Hematopoietic multipotent progenitor cell treated with erythropoietin and hydrocortisone succinate and interleukin-3 and kit ligand, for 17 days (in vitro differentiated cells): ENCODE data around the gene CDH23.

Experiments used
- DNase-seq: peaks from one replicate; pipeline ENCODE4 v3.0.0-alpha.2; 2015; ENCODE audit warnings: low spot score

Gene CDH23

GRCh38 chr10:71625445-71626175, 228.9 kb downstream of the CDH23 start:
- DNase-seq: no peak

DNA sequence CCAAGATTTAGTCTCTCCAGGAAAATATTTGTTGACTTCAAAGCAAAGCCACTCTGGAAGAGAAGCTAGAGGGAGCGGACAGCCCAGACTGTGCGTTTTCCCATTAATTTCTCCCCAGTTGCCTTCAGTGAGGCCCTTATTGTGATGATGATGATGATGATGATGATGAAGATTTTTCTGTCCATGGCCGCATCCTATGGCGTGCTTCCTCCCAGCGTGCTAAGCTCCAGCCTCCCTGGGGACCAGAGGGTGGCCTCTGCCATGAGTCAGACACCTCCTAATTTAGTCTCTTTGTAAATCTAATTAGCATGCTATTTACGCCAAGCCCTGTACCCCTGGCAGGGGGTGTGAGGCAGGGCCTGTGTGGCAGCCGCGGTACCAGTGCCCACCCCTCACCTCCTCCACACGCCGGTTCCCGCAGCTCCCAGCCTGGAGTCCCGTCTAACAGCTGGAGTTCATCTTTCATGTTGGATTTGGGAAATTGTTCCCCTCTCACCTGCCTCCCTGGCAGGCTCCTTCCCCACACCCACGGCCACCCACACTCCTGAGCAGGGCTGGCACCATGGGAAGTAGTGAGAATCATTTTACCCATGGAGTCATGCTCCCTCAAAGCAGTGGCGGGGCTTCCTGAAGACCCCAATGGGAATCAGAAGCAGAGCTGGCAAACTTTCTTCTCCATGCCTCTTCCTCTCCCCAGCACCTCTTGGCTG, 230.7 kb downstream of the CDH23 start:
- no peak for DNase-seq

DNA sequence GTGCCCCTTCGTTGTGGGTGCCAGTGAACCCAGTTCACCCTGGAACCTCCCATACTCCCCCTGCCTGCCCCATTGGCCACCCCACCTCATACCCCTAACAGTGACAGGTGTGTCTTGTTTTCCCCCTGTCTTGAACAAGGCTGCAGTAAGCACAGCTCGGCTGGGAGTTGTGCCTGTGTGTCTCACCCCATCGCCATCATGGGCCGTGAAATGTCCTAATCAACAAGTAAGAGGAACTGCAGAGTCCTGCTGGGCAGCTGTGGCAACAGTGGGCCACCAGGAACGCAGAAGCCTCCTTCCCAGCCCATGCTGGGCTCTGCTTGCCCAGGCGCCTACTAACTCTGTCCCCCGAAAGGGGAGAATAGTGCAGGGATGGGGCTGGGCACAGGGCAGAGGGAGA, 231.2 kb downstream of the CDH23 start:
- no peak for DNase-seq

GRCh38 chr10:71629131-71629530, 232.4 kb downstream of the CDH23 start:
- no peak for DNase-seq

- no peak for DNase-seq
Measured at GRCh38 chr10:71630168-71630567, 233.4 kb downstream of the CDH23 start.

DNA sequence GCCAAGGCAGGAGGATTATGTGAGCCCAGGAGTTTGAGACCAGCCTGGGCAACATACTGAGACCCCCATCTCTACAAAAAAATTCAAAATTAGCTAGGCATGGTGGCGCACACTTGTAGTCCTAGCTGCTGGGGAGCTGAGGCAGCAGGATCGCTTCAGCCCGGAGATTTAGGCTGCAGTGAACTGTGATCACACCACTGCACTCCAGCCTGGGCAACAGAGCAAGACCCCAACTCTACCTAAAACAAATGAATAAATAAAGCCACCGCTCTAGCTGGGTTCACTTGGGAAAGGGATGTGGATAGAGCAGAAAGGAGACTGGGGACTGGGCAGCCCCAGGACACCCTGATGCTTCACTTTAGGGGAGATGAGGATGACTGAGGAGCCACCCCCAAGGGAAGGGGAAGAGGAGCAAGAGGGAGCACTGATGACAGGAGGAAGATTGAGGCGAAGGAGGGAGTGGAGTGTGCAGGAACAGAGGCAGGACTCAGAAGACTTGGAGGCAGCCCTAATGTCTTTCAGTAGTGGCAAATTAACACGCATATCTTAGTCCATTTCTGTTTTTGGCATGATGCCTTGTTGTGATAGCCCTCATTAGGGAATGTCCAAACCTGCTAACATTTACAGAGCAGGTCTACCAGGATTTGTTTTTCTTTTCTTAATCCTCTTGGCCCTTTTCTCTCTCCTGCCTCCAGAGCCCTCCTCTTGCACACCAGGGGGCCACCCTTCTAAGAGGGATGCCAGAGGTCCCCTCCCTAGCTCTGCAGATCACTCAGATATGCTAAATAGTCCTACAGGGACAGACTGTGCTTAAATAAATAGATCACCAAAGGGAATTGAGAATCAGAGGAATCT, 234.5 kb downstream of the CDH23 start:
- DNase-seq: no peak

DNA sequence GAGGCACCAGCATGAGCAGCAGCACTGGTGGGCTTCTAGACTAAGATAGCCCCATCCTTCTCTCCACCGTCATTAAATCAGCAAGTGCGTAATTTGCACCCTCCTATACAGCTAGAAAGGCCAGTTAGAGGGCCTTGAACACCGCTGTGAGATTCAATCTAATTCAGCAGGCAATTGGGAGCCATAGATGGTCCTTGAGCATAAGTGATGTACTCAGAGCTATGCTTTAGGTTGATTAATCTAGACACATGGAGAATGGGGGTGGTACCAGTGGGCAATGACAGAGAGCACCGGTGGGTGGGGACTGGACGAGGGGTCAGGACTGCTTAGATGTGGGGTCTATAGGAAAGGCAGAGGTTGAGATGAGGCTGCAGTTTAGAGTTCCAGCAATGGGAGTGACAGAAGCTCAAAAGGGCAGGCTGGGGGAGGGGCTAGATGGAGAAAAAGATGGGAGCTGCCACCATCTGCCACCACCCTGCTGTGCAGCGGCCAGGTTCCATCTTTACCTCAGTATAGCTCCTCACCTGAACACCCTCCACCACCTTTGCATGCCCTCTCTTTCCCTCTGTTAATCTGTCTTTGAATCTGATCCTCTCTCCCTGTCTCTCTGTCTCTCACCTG, 235.6 kb downstream of the CDH23 start:
- DNase-seq: no peak

GRCh38 chr10:71632896-71633600, 236.3 kb downstream of the CDH23 start:
- peak; percentile 39 for DNase-seq

GRCh38 chr10:71633920-71634319, 237.2 kb downstream of the CDH23 start:
- no peak for DNase-seq

DNA sequence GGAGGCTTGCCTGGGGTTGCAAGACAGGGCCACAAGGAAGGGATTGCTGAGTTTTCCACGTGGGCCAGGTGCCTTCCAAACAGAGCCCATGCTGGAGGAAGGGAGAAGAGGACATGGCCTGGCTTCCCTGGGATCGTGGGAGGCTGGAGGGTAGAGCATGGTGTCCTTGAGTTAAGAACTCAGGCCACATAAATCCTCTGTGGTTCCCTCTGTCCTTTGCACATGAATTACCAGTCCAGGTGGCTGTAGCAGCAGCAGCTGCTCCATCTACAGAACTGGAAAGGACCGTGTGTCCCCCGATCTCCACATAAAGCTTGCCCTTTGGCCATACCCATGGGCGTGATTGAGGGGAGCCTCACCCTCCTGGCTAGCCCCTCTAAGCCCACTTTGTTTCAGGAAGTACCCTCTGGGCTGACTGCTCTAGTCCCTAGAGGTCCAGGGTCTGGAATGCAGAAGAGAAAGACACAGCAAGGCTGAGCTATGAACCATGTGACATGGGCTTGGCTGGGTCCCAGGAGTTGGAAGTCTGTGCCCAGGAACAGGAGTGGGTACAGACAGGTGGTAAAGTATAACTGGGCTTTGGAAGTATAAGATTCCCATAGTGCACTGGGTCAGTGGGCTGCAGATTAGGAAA, 237.9 kb downstream of the CDH23 start:
- no peak for DNase-seq

- DNase-seq: no peak
Measured at GRCh38 chr10:71635251-71635866, 238.6 kb downstream of the CDH23 start.

GRCh38 chr10:71635867-71636266, 239.1 kb downstream of the CDH23 start:
- DNase-seq: no peak

DNA sequence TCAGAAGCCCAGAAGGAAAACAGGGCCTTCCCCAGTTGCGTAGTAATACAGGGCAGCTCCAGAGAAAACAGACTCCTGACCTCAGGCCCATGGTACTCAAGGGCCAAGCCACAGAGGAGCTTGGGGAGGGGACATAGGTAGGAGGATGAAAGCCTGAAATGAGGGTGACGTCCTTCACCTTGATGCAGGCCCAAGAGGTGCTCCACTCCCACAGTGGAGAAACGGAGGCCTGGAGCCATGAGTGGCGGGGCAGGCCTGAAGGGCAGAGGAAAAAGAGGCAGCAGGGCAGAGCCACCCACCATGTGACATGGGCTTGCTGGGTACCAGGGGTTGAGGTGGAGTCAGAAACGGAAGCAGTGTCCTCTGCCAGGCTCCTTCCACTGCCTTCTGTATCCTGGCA, 239.9 kb downstream of the CDH23 start:
- DNase-seq: no peak

- DNase-seq: no peak
Measured at GRCh38 chr10:71637305-71637704, 240.6 kb downstream of the CDH23 start.

DNA sequence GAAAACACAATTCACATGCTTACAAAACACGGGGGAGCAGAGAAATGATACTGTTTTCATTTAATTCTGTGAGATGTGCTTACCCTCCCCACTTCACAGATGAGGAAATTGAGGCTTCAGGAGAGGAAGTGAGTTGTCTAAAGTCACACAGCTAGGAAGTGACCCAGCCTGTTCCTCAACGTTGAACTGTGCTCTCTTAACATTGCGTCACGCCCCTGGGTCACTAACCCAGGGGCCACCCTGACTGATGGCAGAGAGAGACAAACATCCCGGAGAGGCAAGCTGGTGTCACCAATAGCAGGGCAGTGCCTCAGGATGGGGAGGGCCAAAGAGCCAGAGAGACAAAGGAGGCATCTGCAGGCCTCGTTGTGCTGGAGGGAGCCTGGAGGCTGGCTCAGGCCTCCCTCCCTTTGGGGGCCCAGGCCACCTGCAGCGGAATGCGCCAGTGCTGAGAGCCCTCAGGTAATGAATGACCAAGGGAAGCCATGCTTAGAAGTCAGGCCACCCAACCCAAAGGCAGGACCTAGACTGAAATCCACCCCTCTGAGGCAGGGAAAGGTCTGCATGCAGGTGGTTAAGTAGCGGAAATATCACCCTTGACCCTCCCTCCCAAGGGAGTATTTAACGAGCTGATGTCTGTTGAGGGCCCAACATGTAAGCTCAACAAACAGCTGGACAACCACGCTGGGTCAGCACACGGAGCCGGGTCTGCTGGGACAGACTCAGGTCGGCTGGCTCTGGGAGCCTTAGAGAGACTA, 241.5 kb downstream of the CDH23 start:
- DNase-seq: peak; percentile 50

- DNase-seq: peak; percentile 32
Measured at GRCh38 chr10:71638822-71639719, 242.4 kb downstream of the CDH23 start.

- no peak for DNase-seq
Measured at GRCh38 chr10:71640607-71641006, 243.9 kb downstream of the CDH23 start.

DNA sequence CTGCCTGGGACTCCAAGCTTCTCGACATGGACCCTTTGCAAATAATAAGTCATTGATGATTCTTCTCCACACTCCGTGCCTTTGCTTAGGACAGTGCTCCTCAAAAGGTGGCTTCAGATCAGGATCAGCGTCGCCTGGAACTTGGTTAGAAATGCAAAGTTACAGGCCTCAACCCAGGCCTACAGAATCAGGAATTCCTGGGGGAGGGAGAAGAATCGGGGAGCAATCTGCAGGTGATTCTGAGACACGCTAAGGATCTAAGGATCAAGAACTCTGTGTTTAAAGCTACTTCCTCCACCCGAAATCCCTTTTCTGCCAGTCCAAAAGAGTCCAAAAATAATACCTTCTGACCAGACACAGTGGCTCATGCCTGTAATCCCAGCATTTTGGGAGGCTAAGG, 244.7 kb downstream of the CDH23 start:
- DNase-seq: no peak

- no peak for DNase-seq
Measured at GRCh38 chr10:71641986-71642385, 245.3 kb downstream of the CDH23 start.
